ENCODE data around the gene GNB1.

GNB1 gene

DNA sequence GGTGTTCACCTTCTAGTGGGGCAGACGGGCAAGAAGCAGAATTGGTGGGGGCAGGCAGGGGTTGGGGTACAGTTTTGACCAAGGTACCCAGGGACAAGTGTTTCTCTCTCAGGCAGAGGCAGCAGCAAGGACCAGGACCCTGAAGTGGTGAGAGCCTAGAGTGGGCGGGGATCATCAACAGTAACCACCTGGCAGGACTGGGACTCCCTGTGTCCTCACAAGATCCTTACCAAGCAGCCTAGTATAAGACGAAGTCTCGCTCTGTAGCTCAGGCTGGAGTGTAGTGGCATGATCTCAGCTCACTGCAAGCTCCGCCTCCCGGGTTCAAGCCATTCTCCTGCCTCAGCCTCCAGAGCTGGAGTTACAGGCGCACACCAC is 109.4 kb downstream of the GNB1 start:
- H3K4me3 ChIP-seq (ENCODE audit: low read depth, low read length): no peak overlapping the region
- TF ChIP-seq CTCF (IDR thresholded peaks at IDR 0.05; ENCODE audit: low read depth, low read length): no peak

DNA sequence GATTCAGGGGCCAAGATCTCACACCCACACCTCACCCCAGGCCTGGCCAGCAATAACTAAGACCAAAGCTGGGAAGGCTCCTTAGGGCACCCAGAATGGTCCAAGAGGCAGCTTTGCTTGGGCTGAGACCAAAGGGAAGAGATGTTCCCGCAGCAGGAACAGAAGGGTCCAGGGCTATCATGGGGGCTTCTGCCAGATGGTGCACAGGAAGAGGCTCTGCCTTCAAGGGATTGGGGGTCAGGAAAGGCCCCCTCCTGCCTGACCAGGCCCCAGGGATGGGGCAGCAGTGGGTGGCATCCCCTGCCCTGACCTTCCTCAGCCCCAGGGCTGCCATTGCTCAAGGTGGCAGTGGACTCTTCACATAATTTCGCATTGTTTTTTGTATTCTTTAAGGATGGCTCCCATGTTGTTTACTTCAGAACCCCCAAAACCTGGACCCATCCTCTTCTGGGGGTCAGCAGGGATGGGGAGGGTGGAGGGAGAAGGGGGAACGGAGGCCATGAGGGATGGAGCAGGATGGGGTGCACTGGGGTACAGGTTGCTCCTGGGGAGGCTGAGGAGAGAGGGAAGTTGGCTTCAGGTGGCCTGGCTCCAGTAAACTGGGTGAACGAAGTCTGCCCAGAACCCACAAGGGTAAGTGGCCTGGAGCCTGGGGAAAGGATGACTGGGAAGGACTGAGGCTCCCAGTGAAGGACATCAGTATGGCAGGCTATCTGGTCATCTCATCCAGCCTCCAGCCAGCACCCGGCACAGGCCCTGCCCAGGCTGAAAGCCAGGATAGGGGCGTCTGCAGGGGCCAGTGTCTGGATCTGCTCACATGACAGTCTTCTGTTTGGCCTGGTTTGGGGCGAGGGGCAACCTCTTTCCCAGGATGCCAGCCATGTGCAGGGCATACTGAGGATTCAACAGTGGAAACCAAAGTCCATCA is 110.0 kb downstream of the GNB1 start:
- H3K4me3 ChIP-seq (ENCODE audit: low read depth, low read length): no peak overlapping the region
- TF ChIP-seq CTCF (IDR thresholded peaks at IDR 0.05; ENCODE audit: low read depth, low read length): no peak

DNA sequence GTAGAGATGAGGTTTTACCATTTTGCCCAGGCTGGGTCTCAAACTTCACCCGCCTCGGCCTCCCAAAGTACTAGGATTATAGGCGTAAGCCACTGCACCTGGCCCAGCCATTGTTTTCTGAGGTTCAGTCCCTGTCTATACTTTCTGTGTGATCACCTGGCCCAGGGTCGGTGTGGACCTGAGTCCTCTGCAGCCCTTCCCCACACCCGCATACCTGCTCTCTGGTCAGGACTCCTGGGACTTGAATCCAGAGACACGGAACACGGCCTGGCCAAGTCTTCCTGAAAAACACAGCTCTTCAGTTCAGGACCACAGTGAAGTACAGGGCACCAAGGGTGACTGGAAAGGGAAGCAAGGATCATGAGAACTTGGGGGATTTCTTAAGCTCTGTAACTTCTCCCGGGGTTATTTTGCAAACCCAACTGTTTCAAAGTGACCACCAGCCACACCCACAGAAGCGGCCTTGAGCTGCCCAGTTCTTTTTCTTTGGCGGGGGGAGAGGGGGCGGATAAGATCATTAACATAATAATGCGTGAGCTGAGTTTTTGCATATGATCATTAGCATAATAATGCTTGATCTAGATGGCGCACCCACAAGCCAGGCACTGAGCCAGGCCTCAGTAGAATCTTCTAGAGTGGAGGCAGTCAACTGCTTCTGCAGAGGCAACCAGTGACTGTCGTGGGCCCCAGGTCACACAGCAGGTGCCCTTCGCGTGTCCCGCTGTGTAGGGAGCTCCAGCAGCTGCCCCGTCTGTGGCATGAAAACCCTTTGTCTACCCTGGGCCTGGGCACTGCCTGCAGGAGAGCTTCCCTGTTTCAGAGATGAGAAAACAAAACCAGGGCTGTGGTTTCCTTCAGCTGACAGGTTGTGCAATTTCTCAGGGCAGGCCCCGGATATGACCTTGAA is 110.9 kb downstream of the GNB1 start:
- TF ChIP-seq CTCF (IDR thresholded peaks at IDR 0.05; ENCODE audit: low read depth, low read length): no peak
- no peak overlapping the region for H3K4me3 ChIP-seq (ENCODE audit: low read depth, low read length)

DNA sequence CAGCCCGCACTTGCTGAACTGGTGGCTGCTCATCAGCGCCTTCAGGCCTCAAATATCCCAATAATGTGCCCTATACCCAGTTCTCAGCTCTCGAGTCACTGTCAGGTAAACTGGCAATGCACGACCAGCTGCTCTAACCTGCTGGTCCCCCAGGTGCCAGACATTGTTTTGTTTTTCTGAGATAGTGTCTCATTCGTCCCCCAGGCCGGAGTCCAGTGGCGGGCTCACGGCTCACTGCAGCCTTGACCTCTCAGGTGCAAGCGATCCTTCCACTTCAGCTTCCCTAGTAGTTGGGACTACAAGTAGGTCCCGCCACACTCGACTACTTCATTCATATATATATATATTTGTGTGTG is 111.6 kb downstream of the GNB1 start:
- no peak for TF ChIP-seq CTCF (IDR thresholded peaks at IDR 0.05; ENCODE audit: low read depth, low read length)

GRCh38 chr1:1778663-1779319 is 112.1 kb downstream of the GNB1 start:
- H3K4me3 ChIP-seq (ENCODE audit: low read depth, low read length): peak overlapping the region; percentile 50
- no peak for TF ChIP-seq CTCF (IDR thresholded peaks at IDR 0.05; ENCODE audit: low read depth, low read length)

More for the DNA sequence above, 111.6 kb downstream of the GNB1 start:
- H3K4me3 ChIP-seq (ENCODE audit: low read depth, low read length): no peak overlapping the region

- TF ChIP-seq CTCF (IDR thresholded peaks at IDR 0.05; ENCODE audit: low read depth, low read length): no peak
- peak within 1 kb of the TSS; percentile 73 for H3K4me3 ChIP-seq (ENCODE audit: low read depth, low read length)
Observed at GRCh38 chr1:1777950-1778662, 112.8 kb downstream of the GNB1 start, which contains the start of gene NADK. TSS of gene NADK (minus strand) at chr1:1778470. CDS start at chr1:1765406, 13,064 bp downstream.

Measured in WI38 (cell line).